ENCODE results near the gene CD69. TPM values are rescaled to one million over a fixed set of nuclear protein-coding genes. Genes with fewer than 3 reads are reported as not detected.

The CD69 gene
- total RNA-seq (2014; rRNA removed; shearing (Covaris generic)) = 0.12 and 0.57 TPM in 2 replicates

DNA sequence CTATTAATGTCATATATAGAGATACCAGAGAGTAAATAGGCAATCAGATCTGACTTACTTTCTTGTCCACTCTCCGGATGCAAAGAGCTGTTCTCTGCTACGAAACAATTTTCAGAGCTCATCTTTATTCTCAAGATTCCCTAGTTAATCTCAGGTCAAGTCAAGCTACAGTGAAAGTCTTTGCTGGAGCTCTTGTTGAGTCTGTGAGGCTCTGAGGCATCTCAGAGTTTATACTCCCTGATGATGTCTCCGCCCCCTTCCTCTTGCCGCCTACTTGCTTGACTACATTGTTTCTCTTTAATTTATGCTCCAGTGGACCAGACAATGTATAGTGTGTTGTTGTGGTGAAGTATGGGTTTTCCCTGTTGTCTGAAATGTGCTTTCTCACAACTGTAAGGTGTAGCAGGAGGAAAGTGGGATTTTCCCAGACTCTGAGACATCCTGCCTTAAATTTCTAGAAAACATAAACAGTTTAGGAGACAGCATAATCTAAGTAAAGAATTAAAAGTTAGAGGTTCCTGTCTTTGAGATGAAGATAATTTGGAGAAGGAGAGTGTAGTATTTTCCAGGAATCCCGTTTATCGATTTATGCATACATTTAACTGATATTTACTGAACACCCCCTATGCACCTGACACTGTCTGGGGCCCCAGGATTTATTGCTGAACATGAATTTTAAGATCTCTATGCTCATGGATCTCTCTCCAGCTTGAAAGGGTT, at the start of gene CD69:
TSS of gene CD69 (minus strand) at position 203 of the 720 bp plus-strand sequence. CDS start at position 122, 81 bp downstream.
- peak; percentile 37 for DNase-seq (ENCODE audit: low read depth)

GRCh38 chr12:9809866-9810265, 49.2 kb upstream of the CD69 start:
- no peak for DNase-seq (ENCODE audit: low read depth)

DNA sequence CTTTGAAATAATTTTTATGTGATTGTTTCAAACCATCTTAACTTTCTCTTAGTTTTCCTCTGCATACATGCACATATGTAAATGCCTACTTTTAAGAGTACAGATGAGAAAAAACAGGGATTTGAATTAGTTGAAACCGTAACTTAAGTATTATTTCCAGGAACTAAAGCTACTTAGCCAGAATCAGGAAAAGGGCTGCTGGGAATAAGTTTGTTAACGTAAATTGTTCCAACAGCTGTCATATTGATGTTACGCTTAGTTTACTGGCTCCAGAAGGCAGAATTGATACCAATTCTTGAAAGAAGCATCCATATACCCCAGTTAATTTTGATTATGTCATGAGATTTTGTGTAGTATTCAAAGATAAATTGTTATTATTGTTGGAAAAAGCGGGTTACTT, 48.6 kb upstream of the CD69 start:
- DNase-seq (ENCODE audit: low read depth) = no peak

DNA sequence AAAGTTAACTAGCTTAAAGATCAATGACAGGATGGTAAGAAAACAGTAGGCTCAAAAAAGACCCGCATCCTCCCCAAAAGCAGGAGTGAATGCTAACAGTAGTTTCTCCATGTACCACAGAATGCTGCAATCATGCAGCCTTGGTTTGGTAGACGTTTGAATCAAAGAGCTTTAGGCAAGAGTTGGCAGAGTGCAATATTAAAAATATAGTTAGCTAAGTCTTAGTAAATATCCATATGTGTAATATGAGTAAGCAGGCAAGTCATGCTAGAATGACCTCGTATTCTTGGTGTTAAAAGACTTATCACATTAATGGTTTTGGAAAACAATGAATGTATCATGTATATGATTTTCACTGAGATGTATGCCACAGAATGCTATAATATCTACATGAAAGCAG, 47.8 kb upstream of the CD69 start:
- DNase-seq (ENCODE audit: low read depth) = no peak

DNA sequence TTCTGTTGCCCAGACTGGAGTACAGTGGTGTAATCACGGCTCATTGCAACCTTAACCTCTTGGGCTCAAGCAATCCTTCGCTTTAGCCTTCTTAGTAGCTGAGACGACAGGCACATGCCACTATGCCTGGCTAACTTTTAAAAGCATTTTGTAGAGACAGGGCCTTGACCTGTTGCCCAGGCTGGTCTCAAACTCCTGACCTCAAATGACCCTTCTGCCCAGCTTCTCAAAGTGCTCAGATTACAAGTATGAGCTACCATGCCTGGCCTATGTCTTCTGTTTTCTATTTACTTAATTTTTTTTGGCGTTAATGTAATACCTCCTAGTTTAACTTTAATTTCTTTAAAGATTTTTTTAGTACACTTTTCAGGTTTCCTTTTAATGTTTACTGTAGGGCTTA, 46.0 kb upstream of the CD69 start:
- DNase-seq (ENCODE audit: low read depth) = no peak

DNA sequence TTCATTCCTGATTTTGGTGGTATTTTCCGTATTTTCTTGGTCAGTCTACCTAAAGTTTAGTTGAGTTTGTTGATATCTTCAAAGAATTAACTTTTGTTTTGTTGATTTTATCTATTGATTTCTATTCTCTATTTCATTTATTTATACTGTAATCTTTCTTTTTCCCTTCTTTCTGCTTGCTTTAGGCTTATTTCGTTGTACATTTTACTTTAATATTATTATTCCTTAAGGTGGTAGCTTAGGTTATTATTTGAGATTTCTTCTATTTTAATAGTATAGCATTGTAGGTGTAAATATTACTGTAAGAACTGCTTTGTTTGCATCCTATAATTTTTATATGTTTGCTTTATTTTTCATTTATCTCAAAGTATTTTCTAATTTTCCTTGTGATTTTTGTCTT, 45.2 kb upstream of the CD69 start:
- no peak for DNase-seq (ENCODE audit: low read depth)

- no peak for DNase-seq (ENCODE audit: low read depth)
Observed at GRCh38 chr12:9799961-9800360, 39.3 kb upstream of the CD69 start.

DNA sequence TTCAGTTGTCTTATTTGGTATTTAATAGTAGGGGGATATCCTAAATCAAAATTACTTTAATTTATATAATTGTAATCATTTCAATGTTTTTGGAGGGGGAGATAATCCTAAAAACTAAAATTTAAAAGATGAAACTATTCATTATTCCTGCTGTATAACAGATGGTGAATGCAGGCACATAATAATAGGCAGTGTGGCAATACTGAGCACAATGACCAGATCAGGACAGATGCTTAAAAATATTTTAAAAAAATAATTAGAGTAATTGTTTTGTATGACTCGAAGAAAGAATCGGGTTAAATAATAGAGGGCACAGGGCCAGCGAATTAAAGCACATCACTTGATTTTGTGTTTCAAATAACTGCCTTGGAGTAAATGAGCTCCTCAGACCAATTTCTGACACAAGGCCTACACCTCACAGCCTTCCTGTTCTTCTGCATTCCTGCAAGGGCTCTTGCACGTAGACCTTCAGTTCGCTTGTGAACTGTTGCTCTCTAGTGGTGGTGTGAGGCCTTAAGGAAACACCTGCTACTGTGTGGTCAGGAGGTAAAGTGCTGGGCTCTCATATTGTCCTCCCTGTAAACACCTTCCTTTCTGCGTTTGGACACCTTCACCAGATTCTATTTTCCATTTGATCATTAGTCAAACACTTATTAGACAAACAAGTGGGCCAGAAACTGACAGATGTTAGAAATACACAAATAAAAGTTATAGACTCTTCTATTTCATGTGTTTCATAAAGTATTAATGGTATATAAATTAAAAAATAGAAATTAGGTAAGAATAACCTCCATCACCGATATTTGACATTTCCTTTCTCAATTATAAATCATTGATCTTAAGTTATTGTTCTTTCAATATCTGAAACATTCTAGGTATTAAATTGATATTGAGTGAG, 37.3 kb upstream of the CD69 start:
- DNase-seq (ENCODE audit: low read depth) = peak; percentile 33

DNA sequence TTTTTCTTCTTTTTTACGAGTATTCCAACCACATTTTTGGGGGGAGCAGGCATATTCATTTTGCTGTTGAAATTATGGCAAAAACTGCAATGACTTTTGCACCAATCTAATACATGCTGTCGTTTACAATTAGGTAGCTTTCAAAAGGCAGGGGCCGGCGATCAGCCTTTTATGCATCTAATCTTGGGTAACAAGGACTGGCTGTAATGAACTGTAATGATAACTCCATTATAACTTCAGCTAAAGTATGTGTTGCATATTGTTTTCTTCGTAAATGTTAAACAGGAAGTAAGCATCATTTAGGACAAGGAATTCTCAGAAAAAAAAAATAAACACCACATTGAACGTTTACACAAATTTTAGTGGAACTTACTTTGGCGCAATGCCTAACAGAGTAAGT, 36.3 kb upstream of the CD69 start:
- DNase-seq (ENCODE audit: low read depth) = no peak

- no peak for DNase-seq (ENCODE audit: low read depth)
Observed at GRCh38 chr12:9796346-9796745, 35.6 kb upstream of the CD69 start.

DNA sequence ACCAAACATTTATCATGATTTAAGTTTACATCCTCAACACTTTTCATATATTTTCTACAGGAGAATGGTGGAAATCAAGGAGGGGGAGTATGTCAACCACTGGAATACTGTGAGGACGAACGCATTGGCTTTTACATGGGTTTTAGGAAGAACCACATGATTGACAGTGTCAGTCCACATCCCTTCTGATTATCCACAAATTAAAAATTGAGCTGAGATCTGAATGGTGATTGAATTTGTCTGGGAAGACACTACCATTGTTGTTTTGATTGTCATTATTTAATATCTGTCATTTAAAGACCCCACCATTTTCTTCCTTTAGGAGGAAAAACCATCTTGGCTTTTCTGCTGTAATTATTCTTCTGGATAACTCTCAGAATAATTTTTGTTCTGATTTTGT, 35.2 kb upstream of the CD69 start:
- DNase-seq (ENCODE audit: low read depth) = no peak

DNA sequence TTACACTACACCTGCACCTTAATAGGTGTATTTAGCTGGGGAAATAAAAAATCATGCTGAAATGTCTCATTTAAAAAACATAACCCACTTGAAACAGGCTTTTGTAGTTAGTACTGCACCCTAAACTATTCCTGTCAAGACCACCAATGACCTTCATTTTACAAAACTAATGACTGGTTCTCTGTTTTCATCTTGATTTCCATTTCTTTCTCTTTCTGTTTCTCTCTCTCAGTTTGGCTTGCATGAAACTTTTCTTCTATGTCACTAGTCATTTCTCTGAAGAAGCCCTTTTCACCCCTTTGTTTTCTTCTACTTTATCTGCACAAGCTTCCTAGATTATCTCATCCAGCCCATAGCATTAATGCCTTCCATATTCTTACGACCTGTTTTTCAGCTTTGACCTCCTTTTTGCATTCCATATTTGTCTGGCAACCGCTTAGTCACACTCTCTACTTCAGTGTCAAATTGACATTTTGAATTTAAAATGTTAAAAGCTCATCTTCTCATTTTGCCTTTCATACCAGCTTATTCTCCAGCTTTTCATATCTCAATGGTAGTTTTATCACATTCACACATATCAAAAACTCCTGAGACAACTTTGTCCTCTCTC, 33.9 kb upstream of the CD69 start:
- DNase-seq (ENCODE audit: low read depth) = no peak

- DNase-seq (ENCODE audit: low read depth) = no peak
Observed at GRCh38 chr12:9793779-9794395, 33.2 kb upstream of the CD69 start.

- DNase-seq (ENCODE audit: low read depth) = peak; percentile 11
Observed at GRCh38 chr12:9792961-9793617, 32.4 kb upstream of the CD69 start.

- DNase-seq (ENCODE audit: low read depth) = no peak
Observed at GRCh38 chr12:9792185-9792900, 31.6 kb upstream of the CD69 start.

- DNase-seq (ENCODE audit: low read depth) = no peak
Observed at GRCh38 chr12:9786726-9787717, 26.3 kb upstream of the CD69 start.

DNA sequence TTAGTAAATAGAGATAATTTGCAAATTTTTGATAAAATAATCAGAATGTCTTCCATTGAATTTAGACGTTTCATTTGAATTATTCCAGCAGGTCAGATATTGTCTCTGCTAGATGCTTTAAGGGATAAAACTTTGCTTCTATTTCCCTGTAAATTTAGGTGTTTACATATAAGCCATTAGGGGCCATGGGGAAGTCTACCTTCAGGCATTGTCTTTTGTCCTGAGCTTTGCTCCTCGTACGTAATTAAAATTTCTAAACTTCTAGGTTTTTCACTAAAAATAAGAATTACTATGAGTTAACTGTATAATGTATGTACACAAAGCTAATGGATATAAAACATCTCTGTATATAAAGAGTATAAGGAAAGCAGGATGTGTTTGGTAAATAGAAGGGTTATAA, 24.1 kb upstream of the CD69 start:
- no peak for DNase-seq (ENCODE audit: low read depth)

GRCh38 chr12:9784326-9784725, 23.6 kb upstream of the CD69 start:
- no peak for DNase-seq (ENCODE audit: low read depth)

DNA sequence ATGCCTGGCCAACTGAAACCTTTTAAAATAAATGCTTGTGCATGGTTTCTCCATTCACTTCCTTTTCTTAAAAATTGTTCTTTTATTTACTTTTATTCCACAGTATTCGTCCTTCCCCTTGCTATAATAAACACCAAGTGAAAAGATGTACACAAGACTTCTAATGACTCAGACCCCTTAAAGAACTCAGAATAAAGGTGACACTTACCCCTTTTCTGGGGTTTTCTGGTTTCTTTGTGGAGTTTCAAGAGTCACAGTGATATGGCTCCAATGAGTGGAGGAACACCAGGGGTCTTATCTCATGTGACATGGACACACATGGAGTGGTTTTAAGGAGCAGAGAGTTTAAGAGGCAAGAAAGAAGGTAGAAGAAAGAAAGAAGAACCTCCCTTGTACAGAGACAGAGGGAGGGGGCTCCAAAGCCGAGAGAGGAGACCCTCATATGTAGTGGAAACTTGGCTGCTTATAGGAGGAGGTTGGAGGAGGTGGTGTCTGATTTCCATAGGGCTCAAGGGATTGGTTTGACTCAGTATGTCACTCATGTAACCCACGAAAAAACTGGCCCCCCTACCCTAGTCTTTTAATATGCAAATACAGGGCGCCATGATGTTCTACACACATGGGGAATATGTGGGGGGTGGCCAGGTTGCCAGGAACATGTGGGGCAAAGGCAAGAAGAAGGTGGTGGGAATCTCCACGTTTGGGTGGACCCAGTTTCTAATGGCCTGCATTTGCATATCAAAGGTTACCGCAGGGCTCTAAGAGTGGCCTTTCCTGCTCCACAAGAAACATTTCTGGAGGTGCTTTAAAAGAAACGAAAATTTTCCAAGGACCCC, 22.1 kb upstream of the CD69 start:
- no peak for DNase-seq (ENCODE audit: low read depth)

Measured in Daoy (cell line).